HUES48 (cell line): Measurements from ENCODE around the gene TMEM242.

Source experiments
- H3K27ac ChIP-seq: one replicate; pipeline ENCODE4 v1.7.0; 2013; ENCODE audit warnings: low read depth, low read length, inconsistent platforms
- H3K27me3 ChIP-seq: 2 replicates; pipeline ENCODE4 v1.6.1; 2013; ENCODE audit warnings: mild to moderate bottlenecking, low read length; ENCODE audit not compliant: control insufficient read depth, insufficient read depth
- H3K36me3 ChIP-seq: 2 replicates; pipeline ENCODE4 v1.6.1; 2013; ENCODE audit warnings: low read length; ENCODE audit not compliant: control insufficient read depth, insufficient read depth
- H3K4me1 ChIP-seq: 2 replicates; pipeline ENCODE4 v1.6.1; 2013; ENCODE audit warnings: mild to moderate bottlenecking, low read length; ENCODE audit not compliant: control insufficient read depth, insufficient read depth
- H3K4me3 ChIP-seq: 2 replicates; pipeline ENCODE4 v1.5.1; 2013; ENCODE audit warnings: mild to moderate bottlenecking, low read depth, low read length
- H3K9ac ChIP-seq: 2 replicates; pipeline ENCODE4 v1.6.1; 2013; ENCODE audit warnings: mild to moderate bottlenecking, low read depth, low read length, moderate library complexity
- H3K9me3 ChIP-seq: 2 replicates; pipeline ENCODE4 v1.6.1; 2013; ENCODE audit warnings: low read length; ENCODE audit not compliant: control insufficient read depth, insufficient read depth

Gene TMEM242

DNA sequence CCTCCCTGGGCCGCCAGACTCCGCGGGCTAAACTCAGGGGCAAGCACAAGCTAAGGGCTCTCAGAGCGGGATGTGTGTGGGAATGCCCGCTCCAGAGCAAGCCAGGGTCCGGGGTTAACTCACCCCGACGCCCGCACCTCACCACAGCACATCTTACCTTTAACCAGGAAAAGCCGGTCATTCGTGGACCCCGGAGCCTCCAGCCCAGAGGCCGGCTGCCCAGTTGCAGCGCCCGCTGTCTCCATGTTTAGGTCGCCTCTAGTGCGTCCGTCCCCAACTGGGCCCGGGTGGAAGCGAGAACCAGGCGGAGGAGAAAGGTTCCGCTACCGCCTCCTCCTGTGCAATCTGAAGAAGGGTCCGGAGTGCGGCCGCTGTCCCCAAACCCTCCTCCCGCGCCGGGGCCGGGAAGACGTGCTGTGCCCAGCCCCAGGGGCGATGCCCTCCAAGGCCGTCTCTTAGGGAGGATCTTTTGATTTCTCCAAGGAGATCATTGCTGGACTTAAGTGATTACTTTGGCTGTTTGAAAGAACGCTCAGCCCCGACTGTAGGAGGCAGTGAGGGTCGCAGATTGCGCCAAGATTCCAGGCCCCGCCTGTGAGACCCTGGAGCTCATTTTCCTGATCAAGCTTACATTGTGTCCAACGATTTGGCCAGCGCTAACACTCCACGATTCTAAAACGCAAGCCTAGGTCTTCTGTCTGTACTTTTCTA lies at the start of gene TMEM242:
Gene TMEM242 (minus strand): TSS at position 265 of the 711 bp plus-strand sequence. CDS start 20 bp downstream, at position 245.
- Histone ChIP-seq H3K9ac (peak within 1 kb of the TSS; percentile 89), H3K27me3 (0 out of 2 replicates have a peak, but pooled peaks cover 3% of the 10 kb centered on the region), H3K36me3 (peaks cover 13% of the 10 kb centered on the region), H3K4me3 (peak within 1 kb of the TSS; percentile 98), H3K4me1 (0 out of 2 replicates have a peak, but pooled peaks cover 4% of the 10 kb centered on the region), H3K9me3 (no peaks in the 10 kb centered on the region), H3K27ac (peak within 1 kb of the TSS; percentile 88)

DNA sequence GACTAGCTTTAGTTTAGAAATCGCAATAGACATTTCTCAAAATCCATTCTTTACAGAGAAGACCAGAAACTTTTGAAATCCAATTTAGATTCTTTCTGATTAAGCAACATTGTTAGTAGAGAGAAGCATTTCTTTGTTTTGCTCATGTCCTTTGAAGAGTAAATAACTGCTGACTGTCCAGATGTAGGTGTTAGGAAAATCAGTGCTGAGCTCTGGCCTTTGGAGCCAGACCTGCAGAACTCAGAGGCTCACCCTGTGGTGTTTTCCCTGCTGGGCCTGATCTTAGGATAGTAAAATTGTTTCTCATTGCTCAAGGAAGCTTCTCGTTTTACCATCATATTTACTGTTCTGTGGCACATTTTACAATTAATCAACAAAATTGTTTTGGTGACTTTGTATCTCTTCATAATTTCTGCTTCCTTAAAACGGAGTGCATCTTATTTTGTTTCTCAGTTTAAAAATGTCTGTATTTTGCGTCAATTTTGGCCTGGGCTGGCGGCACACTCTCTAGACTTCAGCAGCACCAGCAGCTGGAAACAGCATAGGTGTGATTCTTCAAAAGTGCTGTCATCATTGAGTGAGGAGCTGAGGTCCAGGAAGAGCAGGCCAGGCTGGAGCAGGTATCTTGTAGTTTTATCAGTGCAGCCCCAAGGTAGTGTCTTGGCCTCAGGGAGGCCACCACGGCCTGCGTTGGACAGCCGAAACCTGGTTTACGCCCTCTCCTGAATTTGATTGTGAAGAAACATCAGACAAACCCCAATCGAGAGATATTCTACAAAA lies 49.4 kb upstream of the TMEM242 start:
- H3K36me3 ChIP-seq: no peaks in the 10 kb centered on the region
- H3K27ac ChIP-seq: no peak overlapping the region
- H3K27me3 ChIP-seq: no peaks in the 10 kb centered on the region
- H3K4me3 ChIP-seq: no peak overlapping the region
- H3K4me1 ChIP-seq: peaks cover 13% of the 10 kb centered on the region; the same call in 1 of the 2 replicates
- no peaks in the 10 kb centered on the region for H3K9me3 ChIP-seq
- no peak overlapping the region for H3K9ac ChIP-seq

DNA sequence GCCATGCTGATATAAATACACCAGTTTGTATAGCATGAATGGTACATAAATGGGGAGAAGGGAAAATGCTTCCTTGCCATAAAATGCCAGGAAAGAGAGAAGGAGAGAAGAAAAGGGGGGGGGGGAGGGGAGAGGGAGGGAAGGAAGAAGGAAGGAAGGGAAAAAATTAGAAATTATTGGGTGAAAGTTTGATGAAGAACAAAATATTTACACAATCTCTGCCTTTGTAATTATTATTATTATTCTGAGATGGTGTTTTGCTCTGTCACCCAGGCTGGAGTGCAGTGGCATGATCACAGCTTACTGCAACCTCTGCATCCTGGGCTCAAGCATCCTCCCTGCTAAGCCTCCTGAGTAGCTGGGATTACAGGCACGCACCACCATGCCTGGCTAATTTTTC lies 47.4 kb upstream of the TMEM242 start:
- no peak overlapping the region for H3K9ac ChIP-seq
- no peak overlapping the region for H3K27ac ChIP-seq
- no peaks in the 10 kb centered on the region for H3K36me3 ChIP-seq
- H3K4me3 ChIP-seq: no peak overlapping the region
- no peaks in the 10 kb centered on the region for H3K27me3 ChIP-seq
- peaks cover 13% of the 10 kb centered on the region; the same call in 1 of the 2 replicates for H3K4me1 ChIP-seq
- H3K9me3 ChIP-seq: no peaks in the 10 kb centered on the region

DNA sequence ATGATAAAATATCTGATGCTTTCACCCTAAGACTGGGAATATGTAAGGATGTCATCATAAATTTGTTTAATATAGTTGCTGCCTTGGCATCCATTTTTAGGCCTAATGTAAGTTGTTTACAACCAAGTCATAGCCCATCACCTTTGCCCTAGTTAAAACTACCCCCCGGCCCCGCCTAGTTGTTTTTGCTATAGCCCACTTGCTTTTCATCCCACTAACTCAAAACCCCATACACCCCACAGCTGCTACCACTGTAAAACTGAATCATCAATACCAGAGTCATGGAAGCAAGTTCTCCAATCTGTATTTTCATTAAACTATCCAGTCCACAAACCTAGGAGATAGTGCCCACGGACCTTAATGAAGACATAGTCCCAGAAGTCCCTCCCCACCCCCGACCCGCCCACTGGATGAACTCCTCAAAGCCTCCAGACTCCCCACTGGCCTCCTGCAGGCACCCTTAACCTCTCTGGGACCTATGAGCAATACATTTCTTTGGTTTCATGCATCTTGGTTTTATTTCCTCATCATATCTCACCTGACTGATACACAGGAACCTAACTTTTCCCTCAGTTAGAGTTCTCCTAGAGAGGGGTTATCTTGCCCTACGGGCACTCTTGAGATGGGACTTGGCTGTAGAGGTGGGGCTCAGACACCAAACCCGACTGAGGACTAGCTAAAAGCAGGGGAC lies 45.2 kb upstream of the TMEM242 start:
- Histone ChIP-seq H3K4me3 (no peak overlapping the region), H3K27ac (no peak overlapping the region), H3K4me1 (peaks cover 4% of the 10 kb centered on the region; the same call in 1 of the 2 replicates), H3K9me3 (no peaks in the 10 kb centered on the region), H3K36me3 (no peaks in the 10 kb centered on the region), H3K27me3 (no peaks in the 10 kb centered on the region), H3K9ac (no peak overlapping the region)

DNA sequence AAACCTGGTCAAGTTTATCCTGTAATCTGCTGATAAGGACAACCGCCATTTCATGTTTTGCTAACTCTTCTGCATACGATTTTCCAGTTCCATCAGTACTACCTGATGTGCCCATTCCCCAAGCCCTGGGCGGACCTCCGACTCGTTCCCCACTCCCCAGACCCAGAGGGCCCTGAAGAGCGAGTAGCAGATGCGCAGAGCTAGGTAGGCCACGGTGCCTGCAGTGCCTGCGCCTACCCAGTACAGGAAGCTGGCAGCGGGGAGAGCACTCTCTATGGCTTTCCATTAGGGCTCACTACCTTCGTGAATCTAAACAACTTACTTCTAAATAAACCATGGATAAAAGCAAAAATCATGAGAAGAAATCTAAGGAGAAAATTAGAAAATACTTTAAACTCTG lies 43.3 kb upstream of the TMEM242 start:
- Histone ChIP-seq H3K4me1 (peaks cover 4% of the 10 kb centered on the region; the same call in 1 of the 2 replicates), H3K9me3 (no peaks in the 10 kb centered on the region), H3K27ac (no peak overlapping the region), H3K36me3 (no peaks in the 10 kb centered on the region), H3K4me3 (no peak overlapping the region), H3K27me3 (no peaks in the 10 kb centered on the region), H3K9ac (no peak overlapping the region)

DNA sequence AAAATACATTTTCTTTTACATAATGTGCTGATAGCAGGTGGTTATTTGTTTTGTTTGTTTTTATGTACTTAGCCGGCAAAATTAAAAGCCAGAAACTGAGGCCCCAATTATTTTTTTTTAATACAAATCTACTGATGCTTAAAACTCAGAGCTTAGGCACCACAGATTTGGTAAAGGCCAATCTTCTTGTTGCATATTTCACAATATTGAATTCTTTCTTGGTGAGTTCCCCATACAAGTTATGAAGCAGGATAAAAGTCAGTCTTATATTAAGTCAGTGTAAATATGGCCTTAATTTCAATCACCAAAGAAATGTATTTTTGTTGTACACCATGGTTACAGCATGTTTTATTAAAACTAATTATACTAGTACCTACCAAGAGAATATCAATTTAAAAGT lies 41.4 kb upstream of the TMEM242 start:
- peaks cover 4% of the 10 kb centered on the region; the same call in 1 of the 2 replicates for H3K4me1 ChIP-seq
- H3K9ac ChIP-seq: no peak overlapping the region
- H3K9me3 ChIP-seq: no peaks in the 10 kb centered on the region
- H3K4me3 ChIP-seq: no peak overlapping the region
- H3K27me3 ChIP-seq: no peaks in the 10 kb centered on the region
- H3K36me3 ChIP-seq: no peaks in the 10 kb centered on the region
- H3K27ac ChIP-seq: no peak overlapping the region

DNA sequence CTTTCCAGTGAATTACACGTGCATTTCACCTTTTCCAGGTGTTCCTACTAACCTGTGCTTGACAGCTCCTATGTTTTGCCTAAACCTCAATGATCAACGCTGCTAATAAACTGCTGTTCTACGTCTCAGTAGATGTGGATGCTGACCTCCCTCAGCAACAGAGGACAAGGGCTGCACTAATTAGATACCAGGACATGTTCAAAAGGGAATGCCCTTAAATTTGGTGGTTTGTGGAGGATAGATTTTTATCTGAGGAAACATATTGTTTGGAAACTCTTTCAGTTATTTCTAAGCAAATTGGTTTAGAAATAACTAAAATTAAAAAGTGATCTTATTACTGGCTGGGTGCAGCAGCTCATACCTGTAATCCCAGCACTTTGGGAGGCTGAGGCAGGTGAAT lies 38.6 kb upstream of the TMEM242 start:
- H3K36me3 ChIP-seq: no peaks in the 10 kb centered on the region
- H3K9me3 ChIP-seq: no peaks in the 10 kb centered on the region
- H3K27ac ChIP-seq: no peak overlapping the region
- H3K27me3 ChIP-seq: no peaks in the 10 kb centered on the region
- no peak overlapping the region for H3K9ac ChIP-seq
- no peak overlapping the region for H3K4me3 ChIP-seq
- no peaks in the 10 kb centered on the region for H3K4me1 ChIP-seq

DNA sequence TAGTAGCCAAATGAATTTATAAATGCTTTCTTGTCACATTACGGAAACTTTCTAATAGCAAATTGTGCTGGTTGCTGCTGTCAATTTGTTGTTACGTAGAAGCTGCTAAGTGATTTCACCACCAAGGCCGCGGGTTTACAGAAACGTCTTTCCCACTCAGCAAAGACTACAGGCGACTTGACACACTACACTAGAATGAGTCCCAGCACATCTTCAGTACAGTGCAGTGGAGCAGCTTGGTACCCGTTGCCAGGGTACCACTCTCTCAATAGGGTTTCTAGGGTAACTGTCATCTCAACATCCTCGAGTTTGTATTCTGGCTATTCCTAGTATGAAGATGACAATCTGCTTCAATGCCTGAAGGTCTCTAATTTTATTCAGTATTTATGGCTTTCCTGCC lies 35.0 kb upstream of the TMEM242 start:
- H3K27me3 ChIP-seq: no peaks in the 10 kb centered on the region
- no peak overlapping the region for H3K4me3 ChIP-seq
- H3K36me3 ChIP-seq: no peaks in the 10 kb centered on the region
- H3K9me3 ChIP-seq: no peaks in the 10 kb centered on the region
- no peak overlapping the region for H3K9ac ChIP-seq
- H3K4me1 ChIP-seq: no peaks in the 10 kb centered on the region
- no peak overlapping the region for H3K27ac ChIP-seq

DNA sequence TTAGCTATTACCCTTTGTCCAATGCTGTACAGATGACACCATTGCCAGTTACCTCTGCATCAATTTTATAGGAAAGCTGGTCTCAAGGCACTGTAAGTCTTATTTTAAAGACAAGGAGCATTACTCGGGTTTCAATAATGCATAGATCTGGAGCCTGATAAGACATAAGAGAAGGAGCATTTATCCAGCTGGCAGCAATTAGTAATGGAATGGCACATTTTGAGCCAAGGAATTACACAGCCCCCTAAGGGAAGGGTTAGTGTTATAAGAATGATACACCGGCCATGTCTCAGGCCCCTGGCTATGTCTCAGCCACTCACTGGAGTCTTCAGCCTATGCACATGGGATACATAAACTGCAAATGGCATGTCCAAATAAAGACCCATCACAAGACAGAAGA lies 23.1 kb upstream of the TMEM242 start:
- no peaks in the 10 kb centered on the region; the same call in 1 of the 2 replicates for H3K27me3 ChIP-seq
- H3K9me3 ChIP-seq: no peaks in the 10 kb centered on the region; the same call in 1 of the 2 replicates
- no peak overlapping the region for H3K4me3 ChIP-seq
- no peak overlapping the region for H3K9ac ChIP-seq
- no peaks in the 10 kb centered on the region for H3K36me3 ChIP-seq
- no peaks in the 10 kb centered on the region for H3K4me1 ChIP-seq
- no peak overlapping the region for H3K27ac ChIP-seq

DNA sequence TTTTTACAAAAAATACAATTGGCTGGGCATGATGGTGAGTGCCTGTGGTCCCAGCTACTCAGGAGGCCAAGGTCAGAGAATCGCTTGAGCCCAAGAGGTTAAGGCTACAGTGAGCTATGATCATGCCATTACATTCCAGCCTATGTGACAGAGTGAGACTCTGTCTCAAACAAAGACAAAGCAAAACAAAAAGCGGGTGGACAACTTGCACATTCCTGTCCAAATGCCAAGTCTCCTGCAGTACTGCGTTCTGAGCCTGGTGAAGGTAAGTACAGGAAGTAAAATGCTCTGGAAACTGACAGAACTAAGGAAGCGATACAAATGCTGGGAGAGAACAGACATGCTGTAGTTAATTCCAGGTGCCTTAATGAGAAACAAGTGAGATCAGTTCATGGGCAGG lies 20.4 kb upstream of the TMEM242 start:
- Histone ChIP-seq H3K27ac (no peak overlapping the region), H3K36me3 (no peaks in the 10 kb centered on the region), H3K9me3 (no peaks in the 10 kb centered on the region), H3K4me1 (no peaks in the 10 kb centered on the region), H3K9ac (no peak overlapping the region), H3K4me3 (no peak overlapping the region), H3K27me3 (no peaks in the 10 kb centered on the region; the same call in 1 of the 2 replicates)
